Fibroblast of gingiva (primary cell): ENCODE results near the gene CNTNAP3.
"Not testable (repeated sequence)": the region's sequence is repeated elsewhere in the genome, so short reads cannot be mapped to it uniquely, and the experiment has no call there.

Experiments used
- DNase-seq: peaks from one replicate; pipeline ENCODE4 v3.0.0-alpha.2; 2011; ENCODE audit warnings: low read depth

CNTNAP3 gene

GRCh38 chr9:39287980-39288379, at the start of gene CNTNAP3:
TSS of gene CNTNAP3 (minus strand) at chr9:39288167. CDS start at chr9:39288064, 103 bp downstream.
- not testable (repeated sequence) for DNase-seq

GRCh38 chr9:39279995-39280394, 8.0 kb downstream of the CNTNAP3 start:
- DNase-seq = not testable (repeated sequence)

- DNase-seq = not testable (repeated sequence)
Observed at GRCh38 chr9:39242513-39242912, 45.5 kb downstream of the CNTNAP3 start.

GRCh38 chr9:39232130-39232991, 55.6 kb downstream of the CNTNAP3 start:
- DNase-seq = not testable (repeated sequence)

GRCh38 chr9:39215976-39216375, 72.0 kb downstream of the CNTNAP3 start:
- DNase-seq = not testable (repeated sequence)

- DNase-seq = not testable (repeated sequence)
Observed at GRCh38 chr9:39209773-39210172, 78.2 kb downstream of the CNTNAP3 start.

GRCh38 chr9:39206643-39207042, 81.3 kb downstream of the CNTNAP3 start:
- DNase-seq = not testable (repeated sequence)

GRCh38 chr9:39205842-39206241, 82.1 kb downstream of the CNTNAP3 start:
- not testable (repeated sequence) for DNase-seq

- not testable (repeated sequence) for DNase-seq
Observed at GRCh38 chr9:39200412-39200811, 87.6 kb downstream of the CNTNAP3 start.

- not testable (repeated sequence) for DNase-seq
Observed at GRCh38 chr9:39198000-39198709, 89.8 kb downstream of the CNTNAP3 start.

- DNase-seq = not testable (repeated sequence)
Observed at GRCh38 chr9:39171370-39171769, 116.6 kb downstream of the CNTNAP3 start.

GRCh38 chr9:39157714-39158113, 130.3 kb downstream of the CNTNAP3 start:
- DNase-seq = not testable (repeated sequence)

GRCh38 chr9:39132826-39133552, 155.0 kb downstream of the CNTNAP3 start:
- not testable (repeated sequence) for DNase-seq

- not testable (repeated sequence) for DNase-seq
Observed at GRCh38 chr9:39121401-39121800, 166.6 kb downstream of the CNTNAP3 start.

- DNase-seq = not testable (repeated sequence)
Observed at GRCh38 chr9:39111746-39112145, 176.2 kb downstream of the CNTNAP3 start.

- no peak for DNase-seq
Observed at GRCh38 chr9:39108145-39108544, 179.8 kb downstream of the CNTNAP3 start.

GRCh38 chr9:39097208-39097607, 190.8 kb downstream of the CNTNAP3 start:
- DNase-seq = not testable (repeated sequence)

- not testable (repeated sequence) for DNase-seq
Observed at GRCh38 chr9:39085311-39085710, 202.7 kb downstream of the CNTNAP3 start.

- not testable (repeated sequence) for DNase-seq
Observed at GRCh38 chr9:39082574-39082973, 205.4 kb downstream of the CNTNAP3 start.

GRCh38 chr9:39080081-39080480, 207.9 kb downstream of the CNTNAP3 start:
- DNase-seq = not testable (repeated sequence)

GRCh38 chr9:39078621-39079256, 209.2 kb downstream of the CNTNAP3 start:
- DNase-seq = not testable (repeated sequence)

GRCh38 chr9:39073537-39073936, 214.4 kb downstream of the CNTNAP3 start:
- not testable (repeated sequence) for DNase-seq
